Naive thymus-derived CD4-positive, alpha-beta T cell (primary cell): ENCODE results near the gene SOX6. TPM values are rescaled to one million over a fixed set of nuclear protein-coding genes. Genes with fewer than 3 reads are reported as not detected.

Experiments
- ATAC-seq: fragments of 150-1000 bp; cut with Tn5 transposase; 2 replicates; pipeline ENCODE4 v1.10.0; 2021; ENCODE audit warnings: mild to moderate bottlenecking, moderate library complexity
- CTCF ChIA-PET: fragments of 350-600 bp; sonication (Branson Sonifier 250); formaldehyde crosslinking; loops from one replicate; lab custom pipeline; 2021; ENCODE audit warnings: antibody characterized with exemption; lab: Charles Lee
- POLR2A ChIA-PET: fragments of 350-600 bp; sonication (Branson Sonifier 250); formaldehyde crosslinking; loops from one replicate; lab custom pipeline; 2021; ENCODE audit warnings: antibody characterized with exemption, inconsistent platforms; lab: Charles Lee
- DNase-seq, 9 donors: peaks; one replicate each; pipeline versions ENCODE4 v3.0.0 to v3.0.0-alpha.2; 2020 to 2022; ENCODE audit warnings: mixed read lengths in 1 of 9
- H3K27ac ChIP-seq: one replicate; pipeline ENCODE4 v1.7.0; 2013; ENCODE audit warnings: mild to moderate bottlenecking, low read depth, low read length, moderate library complexity
- H3K27me3 ChIP-seq, 2 donors: one replicate each; pipeline ENCODE4 v1.7.0; 2013; ENCODE audit warnings: low read length in 2 of 2, mild to moderate bottlenecking in 2 of 2, moderate library complexity in 2 of 2; ENCODE audit not compliant: control insufficient read depth in 2 of 2, insufficient read depth in 2 of 2
- H3K36me3 ChIP-seq, 3 experiments: 1 replicate in 2 of 3; 2 replicates in 1 of 3; pipeline ENCODE4 v1.7.0; 2013; ENCODE audit warnings: low read length in 3 of 3, mild to moderate bottlenecking in 3 of 3, moderate library complexity in 1 of 3; ENCODE audit not compliant: insufficient read depth in 3 of 3, control insufficient read depth in 2 of 3
- H3K4me1 ChIP-seq, 2 donors: one replicate each; pipeline ENCODE4 v1.7.0; 2013; ENCODE audit warnings: low read length in 2 of 2, mild to moderate bottlenecking in 2 of 2, moderate library complexity in 1 of 2; ENCODE audit not compliant: control insufficient read depth in 2 of 2, insufficient read depth in 2 of 2
- H3K4me3 ChIP-seq: 2 replicates; pipeline ENCODE4 v1.7.0; 2013; ENCODE audit warnings: mild to moderate bottlenecking, low read length
- H3K9me3 ChIP-seq, 3 experiments: 1 replicate in 2 of 3; 2 replicates in 1 of 3; pipeline ENCODE4 v1.7.0; 2013; ENCODE audit warnings: low read length in 3 of 3; ENCODE audit not compliant: control insufficient read depth in 2 of 3
- H3K27ac Mint-ChIP-seq, 9 donors: one replicate each; pipeline ENCODE4 v1.8.0; 2020 to 2022; ENCODE audit warnings: mixed read lengths in 9 of 9, mild to moderate bottlenecking in 8 of 9, moderate library complexity in 5 of 9, inconsistent platforms in 2 of 9
- H3K27me3 Mint-ChIP-seq, 5 donors: one replicate each; pipeline ENCODE4 v1.8.0; 2021 to 2022; ENCODE audit warnings: mixed read lengths in 5 of 5, mild to moderate bottlenecking in 1 of 5
- H3K36me3 Mint-ChIP-seq, 5 donors: one replicate each; pipeline ENCODE4 v1.8.0; 2020 to 2022; ENCODE audit warnings: mixed read lengths in 5 of 5, mild to moderate bottlenecking in 3 of 5, inconsistent platforms in 1 of 5
- H3K4me1 Mint-ChIP-seq, 7 donors: one replicate each; pipeline ENCODE4 v1.8.0; 2020 to 2022; ENCODE audit warnings: mixed read lengths in 7 of 7, mild to moderate bottlenecking in 3 of 7, inconsistent platforms in 1 of 7
- H3K4me3 Mint-ChIP-seq, 10 donors: one replicate each; pipeline ENCODE4 v1.8.0; 2020 to 2022; ENCODE audit warnings: mild to moderate bottlenecking in 10 of 10, mixed read lengths in 10 of 10, moderate library complexity in 6 of 10, inconsistent platforms in 2 of 10
- H3K9me3 Mint-ChIP-seq, 11 donors: one replicate each; pipeline ENCODE4 v1.8.0; 2020 to 2022; ENCODE audit warnings: mixed read lengths in 11 of 11, mild to moderate bottlenecking in 4 of 11, inconsistent platforms in 1 of 11, moderate library complexity in 1 of 11
- intact Hi-C, 2 donors: fragments of 100-400 bp; cut with micrococcal nuclease; formaldehyde crosslinking; loops; one replicate each; pipeline ENCODE4 v1.15.1; 2023
- polyA plus RNA-seq, 2 donors: library from polyadenylated mRNA; unstranded; fragments of 300-500 nt; fragmentation: Illumina TruSeq; gene quantifications; one replicate each; pipeline ENCODE4 v1.2.3, GENCODE V29; 2021
- total RNA-seq, 6 experiments: library from RNA in 5 of 6; stranded (reverse) in 5 of 6; gene quantifications; 1 replicate in 5 of 6; 2 replicates in 1 of 6; pipeline ENCODE4 v1.2.3 and lab custom pipeline; 2021 to 2026

The SOX6 gene
- total and polyA plus RNA-seq, 7 experiments from 2014 or later, result 0.51 TPM; not detected in 6

- H3K4me1 ChIP-seq, result no peaks in the 10 kb centered on the region
- Mint-ChIP-seq H3K27me3 (peaks cover 0 to 12% (median 0%) of the 10 kb centered on the region in 5 donors), H3K4me3 (no peak overlapping the region), H3K27ac (no peak overlapping the region), H3K36me3 (no peaks in the 10 kb centered on the region), H3K4me1 (no peaks in the 10 kb centered on the region), H3K9me3 (peaks cover 0 to 7% (median 0%) of the 10 kb centered on the region in 11 donors)
- intact Hi-C loops, result no loop called here
- H3K36me3 ChIP-seq, result no peaks in the 10 kb centered on the region
- POLR2A ChIA-PET, result no interaction called here
- no peak overlapping the region for H3K27ac ChIP-seq
- H3K9me3 ChIP-seq, result no peaks in the 10 kb centered on the region
- ATAC-seq, result no peak
- H3K27me3 ChIP-seq, result no peaks in the 10 kb centered on the region
- CTCF ChIA-PET, result no interaction called here
- no peak overlapping the region for H3K4me3 ChIP-seq
- no peak for DNase-seq
Observed at GRCh38 chr11:16018931-16019330, 337.4 kb downstream of the SOX6 start.

- Histone ChIP-seq H3K27me3 (no peaks in the 10 kb centered on the region), H3K4me1 (no peaks in the 10 kb centered on the region), H3K9me3 (no peaks in the 10 kb centered on the region), H3K27ac (no peak overlapping the region), H3K4me3 (no peak overlapping the region), H3K36me3 (no peaks in the 10 kb centered on the region)
- DNase-seq, result no peak
- Mint-ChIP-seq H3K27ac (no peak overlapping the region), H3K27me3 (peaks cover 0 to 12% (median 0%) of the 10 kb centered on the region in 5 donors), H3K4me1 (no peaks in the 10 kb centered on the region), H3K9me3 (peaks cover 0 to 7% (median 0%) of the 10 kb centered on the region in 11 donors), H3K36me3 (no peaks in the 10 kb centered on the region), H3K4me3 (no peak overlapping the region)
- ATAC-seq, result no peak
- POLR2A ChIA-PET, result no interaction called here
- intact Hi-C loops, result no loop called here
- CTCF ChIA-PET, result no interaction called here
Observed at GRCh38 chr11:16016468-16016829, 339.9 kb downstream of the SOX6 start.

- DNase-seq, result no peak
- Mint-ChIP-seq H3K27me3 (peaks cover 0 to 12% (median 0%) of the 10 kb centered on the region in 5 donors), H3K27ac (no peak overlapping the region), H3K9me3 (peaks cover 0 to 7% (median 0%) of the 10 kb centered on the region in 11 donors), H3K4me1 (no peaks in the 10 kb centered on the region), H3K36me3 (no peaks in the 10 kb centered on the region), H3K4me3 (no peak overlapping the region)
- H3K27me3 ChIP-seq, result no peaks in the 10 kb centered on the region
- intact Hi-C loops, result no loop called here
- no peak overlapping the region for H3K4me3 ChIP-seq
- POLR2A ChIA-PET, result no interaction called here
- ATAC-seq, result no peak
- no peaks in the 10 kb centered on the region for H3K4me1 ChIP-seq
- CTCF ChIA-PET, result no interaction called here
- H3K9me3 ChIP-seq, result no peaks in the 10 kb centered on the region
- no peak overlapping the region for H3K27ac ChIP-seq
- H3K36me3 ChIP-seq, result no peaks in the 10 kb centered on the region
Observed at GRCh38 chr11:16015741-16016467, 340.4 kb downstream of the SOX6 start.

- CTCF ChIA-PET, result no interaction called here
Observed at GRCh38 chr11:16013649-16014275, 342.6 kb downstream of the SOX6 start.

GRCh38 chr11:16013242-16013641 is 343.1 kb downstream of the SOX6 start:
- ATAC-seq (no peak), DNase-seq (no peak)
- Mint-ChIP-seq H3K27ac (no peak overlapping the region), H3K36me3 (no peaks in the 10 kb centered on the region), H3K4me1 (no peaks in the 10 kb centered on the region), H3K27me3 (peaks cover 0 to 4% (median 0%) of the 10 kb centered on the region in 5 donors), H3K9me3 (peaks cover 0 to 3% (median 0%) of the 10 kb centered on the region in 11 donors), H3K4me3 (no peak overlapping the region)
- intact Hi-C loops, result loop anchor here in 1 of 2 donors (5.0 kb wide), 1 partner anchor 326 kb away; no protein-coding TSS in a partner anchor
- no peak overlapping the region for H3K4me3 ChIP-seq
- H3K27me3 ChIP-seq, result no peaks in the 10 kb centered on the region
- no peaks in the 10 kb centered on the region for H3K4me1 ChIP-seq
- ChIA-PET CTCF (no interaction called here), POLR2A (no interaction called here)
- no peaks in the 10 kb centered on the region for H3K36me3 ChIP-seq
- H3K9me3 ChIP-seq, result no peaks in the 10 kb centered on the region
- H3K27ac ChIP-seq, result no peak overlapping the region

More at GRCh38 chr11:16013649-16014275, 342.6 kb downstream of the SOX6 start:
- Mint-ChIP-seq H3K4me1 (no peaks in the 10 kb centered on the region), H3K27ac (no peak overlapping the region), H3K9me3 (peaks cover 0 to 3% (median 0%) of the 10 kb centered on the region in 11 donors), H3K27me3 (peaks cover 0 to 4% (median 0%) of the 10 kb centered on the region in 5 donors), H3K4me3 (no peak overlapping the region), H3K36me3 (no peaks in the 10 kb centered on the region)
- no peak overlapping the region for H3K27ac ChIP-seq
- no peak for DNase-seq
- no peaks in the 10 kb centered on the region for H3K4me1 ChIP-seq
- no peaks in the 10 kb centered on the region for H3K27me3 ChIP-seq
- no peak for ATAC-seq
- POLR2A ChIA-PET, result no interaction called here
- intact Hi-C loops, result loop anchor here in 1 of 2 donors (5.0 kb wide), 1 partner anchor 326 kb away; no protein-coding TSS in a partner anchor
- no peaks in the 10 kb centered on the region for H3K9me3 ChIP-seq
- no peak overlapping the region for H3K4me3 ChIP-seq
- H3K36me3 ChIP-seq, result no peaks in the 10 kb centered on the region

- Mint-ChIP-seq H3K9me3 (peaks cover 0 to 3% (median 0%) of the 10 kb centered on the region in 11 donors), H3K27ac (no peak overlapping the region), H3K27me3 (peaks cover 0 to 4% (median 0%) of the 10 kb centered on the region in 5 donors), H3K4me1 (no peaks in the 10 kb centered on the region), H3K36me3 (no peaks in the 10 kb centered on the region), H3K4me3 (no peak overlapping the region)
- H3K9me3 ChIP-seq, result no peaks in the 10 kb centered on the region
- intact Hi-C loops, result loop anchor here in 1 of 2 donors (5.0 kb wide), 1 partner anchor 325 kb away; no protein-coding TSS in a partner anchor
- no peaks in the 10 kb centered on the region for H3K27me3 ChIP-seq
- ATAC-seq, result no peak
- CTCF ChIA-PET, result no interaction called here
- no peak for DNase-seq
- no peak overlapping the region for H3K4me3 ChIP-seq
- H3K27ac ChIP-seq, result no peak overlapping the region
- POLR2A ChIA-PET, result no interaction called here
- H3K4me1 ChIP-seq, result no peaks in the 10 kb centered on the region
- H3K36me3 ChIP-seq, result no peaks in the 10 kb centered on the region
Observed at GRCh38 chr11:16012125-16012751, 344.1 kb downstream of the SOX6 start.
